BE2C (cell line): ENCODE data around the gene BSND.

ENCODE experiments used
- DNase-seq: peaks from one replicate; pipeline ENCODE4 v3.0.0-alpha.2; 2020
- H3K27me3 ChIP-seq: fragments of 250-450 bp; sonication (Bioruptor Pico); 2 replicates; pipeline ENCODE4 v1.5.1; 2020; ENCODE audit warnings: mild to moderate bottlenecking
- H3K36me3 ChIP-seq: fragments of 250-450 bp; sonication (Bioruptor Pico); 2 replicates; pipeline ENCODE4 v1.5.1; 2020; ENCODE audit warnings: mild to moderate bottlenecking
- H3K4me1 ChIP-seq: fragments of 250-450 bp; sonication (Bioruptor Pico); 2 replicates; pipeline ENCODE4 v1.5.1; 2020
- H3K4me3 ChIP-seq: 2 replicates; pipeline ENCODE4 v1.5.1; 2011; ENCODE audit warnings: low read depth, low read length
- H3K9me3 ChIP-seq: fragments of 250-450 bp; sonication (Bioruptor Pico); 2 replicates; pipeline ENCODE4 v1.5.1; 2020
- TF ChIP-seq, protein P1 (sequence below): IDR thresholded peaks from 2 replicates; pipeline ENCODE4 v1.5.1; 2012; ENCODE audit warnings: mild to moderate bottlenecking, low read depth, low read length

The BSND gene

GRCh38 chr1:54996869-54997710, 1.6 kb upstream of the BSND start:
- TF ChIP-seq, protein P1, sequence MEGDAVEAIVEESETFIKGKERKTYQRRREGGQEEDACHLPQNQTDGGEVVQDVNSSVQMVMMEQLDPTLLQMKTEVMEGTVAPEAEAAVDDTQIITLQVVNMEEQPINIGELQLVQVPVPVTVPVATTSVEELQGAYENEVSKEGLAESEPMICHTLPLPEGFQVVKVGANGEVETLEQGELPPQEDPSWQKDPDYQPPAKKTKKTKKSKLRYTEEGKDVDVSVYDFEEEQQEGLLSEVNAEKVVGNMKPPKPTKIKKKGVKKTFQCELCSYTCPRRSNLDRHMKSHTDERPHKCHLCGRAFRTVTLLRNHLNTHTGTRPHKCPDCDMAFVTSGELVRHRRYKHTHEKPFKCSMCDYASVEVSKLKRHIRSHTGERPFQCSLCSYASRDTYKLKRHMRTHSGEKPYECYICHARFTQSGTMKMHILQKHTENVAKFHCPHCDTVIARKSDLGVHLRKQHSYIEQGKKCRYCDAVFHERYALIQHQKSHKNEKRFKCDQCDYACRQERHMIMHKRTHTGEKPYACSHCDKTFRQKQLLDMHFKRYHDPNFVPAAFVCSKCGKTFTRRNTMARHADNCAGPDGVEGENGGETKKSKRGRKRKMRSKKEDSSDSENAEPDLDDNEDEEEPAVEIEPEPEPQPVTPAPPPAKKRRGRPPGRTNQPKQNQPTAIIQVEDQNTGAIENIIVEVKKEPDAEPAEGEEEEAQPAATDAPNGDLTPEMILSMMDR, result no peak
- Histone ChIP-seq H3K27me3 (no peaks in the 10 kb centered on the region), H3K36me3 (no peaks in the 10 kb centered on the region), H3K4me3 (no peak overlapping the region), H3K9me3 (no peaks in the 10 kb centered on the region), H3K4me1 (no peaks in the 10 kb centered on the region)
- no peak for DNase-seq

GRCh38 chr1:54997711-54997986, 1.1 kb upstream of the BSND start:
- no peak overlapping the region for H3K4me3 ChIP-seq
- TF ChIP-seq, protein P1, result no peak
- H3K36me3 ChIP-seq, result no peaks in the 10 kb centered on the region
- DNase-seq, result no peak
- H3K27me3 ChIP-seq, result no peaks in the 10 kb centered on the region
- no peaks in the 10 kb centered on the region for H3K9me3 ChIP-seq
- H3K4me1 ChIP-seq, result no peaks in the 10 kb centered on the region

GRCh38 chr1:54998100-54998499, 633 bp upstream of the BSND start:
- Histone ChIP-seq H3K4me3 (no peak overlapping the region), H3K9me3 (no peaks in the 10 kb centered on the region), H3K4me1 (no peaks in the 10 kb centered on the region), H3K27me3 (no peaks in the 10 kb centered on the region), H3K36me3 (no peaks in the 10 kb centered on the region)
- TF ChIP-seq, protein P1, result no peak
- no peak for DNase-seq

DNA sequence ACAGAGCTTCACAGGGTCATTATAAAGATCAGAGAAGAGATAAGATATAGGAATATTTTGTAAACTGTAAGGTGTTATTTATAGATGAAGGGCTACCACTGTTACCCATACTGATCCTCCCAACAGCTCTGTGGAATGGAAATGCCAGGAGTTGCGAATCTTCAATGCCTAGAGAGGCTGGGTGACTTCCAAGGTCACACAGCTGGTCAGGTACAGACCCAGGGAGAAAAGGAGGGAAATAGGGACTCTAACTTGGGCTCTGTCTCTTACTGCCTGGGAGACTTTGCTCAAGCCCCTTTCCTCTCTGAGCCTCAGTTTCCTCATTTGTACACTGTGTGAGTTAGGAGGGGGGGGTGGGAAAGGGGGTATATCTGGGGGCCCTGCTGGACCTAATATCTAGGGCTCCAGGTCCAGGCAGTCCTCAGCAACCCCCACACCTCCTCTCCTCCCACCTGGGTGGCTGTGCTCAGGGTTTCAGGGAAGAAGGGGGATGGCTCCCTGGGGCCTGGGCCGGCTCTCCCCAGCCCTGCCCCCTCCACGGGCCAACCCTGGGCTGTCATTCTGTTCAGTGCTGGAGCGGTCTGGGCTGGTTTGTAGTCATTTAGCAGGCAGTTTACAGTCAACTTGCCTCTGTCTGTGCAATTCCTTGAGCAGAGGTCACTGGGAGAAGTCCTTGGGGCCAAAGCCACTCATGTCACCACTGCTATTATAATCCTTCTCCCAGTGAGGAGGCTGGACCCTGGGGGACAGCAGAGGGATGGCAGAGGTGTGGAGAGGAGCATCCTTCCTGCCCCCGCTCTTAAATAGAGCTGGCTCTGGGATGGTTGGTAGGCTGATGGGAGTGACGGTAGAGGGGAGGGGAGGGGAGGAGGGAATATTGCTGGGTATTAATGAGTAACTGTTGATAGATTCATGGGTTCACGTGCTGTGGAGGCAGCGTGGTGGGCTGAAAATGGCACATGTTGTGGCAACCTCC, 1.7 kb downstream of the BSND start:
- Histone ChIP-seq H3K4me1 (no peaks in the 10 kb centered on the region), H3K9me3 (no peaks in the 10 kb centered on the region), H3K4me3 (no peak overlapping the region), H3K36me3 (no peaks in the 10 kb centered on the region), H3K27me3 (no peaks in the 10 kb centered on the region)
- DNase-seq, result no peak
- TF ChIP-seq, protein P1, result no peak

GRCh38 chr1:55001311-55001710, 2.6 kb downstream of the BSND start:
- H3K4me3 ChIP-seq, result no peak overlapping the region
- TF ChIP-seq, protein P1, result no peak
- H3K27me3 ChIP-seq, result no peaks in the 10 kb centered on the region
- H3K9me3 ChIP-seq, result no peaks in the 10 kb centered on the region
- H3K36me3 ChIP-seq, result no peaks in the 10 kb centered on the region
- H3K4me1 ChIP-seq, result no peaks in the 10 kb centered on the region
- no peak for DNase-seq
